Amygdala (tissue), 56 donors: ENCODE results near the gene CALML6.
"Not testable (repeated sequence)": the region's sequence is repeated elsewhere in the genome, so short reads cannot be mapped to it uniquely, and the experiment has no call there.

Experiments used
- DNase-seq, 56 donors: peaks; one replicate each; lab custom pipeline; 2025; lab: John Stamatoyannopoulos, UW

CALML6 gene

DNA sequence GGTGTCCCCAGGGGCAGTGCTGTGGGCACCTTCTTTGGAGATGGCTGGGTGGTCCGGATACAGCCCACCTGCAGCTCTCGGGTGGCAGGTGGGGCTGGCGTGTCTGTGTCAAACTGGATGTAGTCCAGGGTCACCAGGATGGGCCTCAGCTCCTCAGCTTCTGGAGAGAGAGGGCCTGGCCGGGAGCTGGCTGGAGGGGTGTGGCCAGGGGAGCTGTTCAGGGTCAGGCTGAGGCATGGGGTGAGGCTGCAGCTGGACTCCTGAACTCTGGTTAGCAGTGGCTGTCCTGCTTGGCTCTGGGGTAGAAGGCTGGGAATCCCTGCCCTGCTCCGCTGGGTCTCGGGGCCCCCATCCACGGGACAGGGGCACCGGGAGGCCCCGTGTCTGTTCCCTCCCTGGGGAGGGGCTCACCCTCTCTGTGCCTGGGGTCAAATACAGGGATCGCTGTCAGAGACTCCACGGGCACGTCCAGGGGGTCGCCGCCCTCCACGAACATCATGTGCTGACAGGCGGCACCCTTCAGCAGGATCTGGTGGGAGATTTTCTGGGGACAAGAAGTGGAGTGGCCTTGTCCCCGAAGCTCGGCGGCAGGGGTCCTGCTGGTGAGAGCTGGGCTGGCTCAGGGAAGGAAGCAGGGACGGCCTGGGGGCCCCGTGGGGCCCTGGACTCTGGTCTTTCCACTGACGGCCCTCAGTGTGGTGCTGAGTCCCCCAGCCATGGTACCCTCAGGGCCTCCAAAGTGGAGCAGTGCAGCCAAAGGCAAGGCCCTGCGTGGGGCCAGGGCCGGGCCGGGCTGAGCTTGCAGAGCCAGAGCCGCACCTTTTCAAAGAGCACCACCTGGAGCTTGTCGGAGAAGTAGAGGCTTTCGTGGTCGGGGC lies 8.1 kb downstream of the CALML6 start:
- no peak for DNase-seq

DNA sequence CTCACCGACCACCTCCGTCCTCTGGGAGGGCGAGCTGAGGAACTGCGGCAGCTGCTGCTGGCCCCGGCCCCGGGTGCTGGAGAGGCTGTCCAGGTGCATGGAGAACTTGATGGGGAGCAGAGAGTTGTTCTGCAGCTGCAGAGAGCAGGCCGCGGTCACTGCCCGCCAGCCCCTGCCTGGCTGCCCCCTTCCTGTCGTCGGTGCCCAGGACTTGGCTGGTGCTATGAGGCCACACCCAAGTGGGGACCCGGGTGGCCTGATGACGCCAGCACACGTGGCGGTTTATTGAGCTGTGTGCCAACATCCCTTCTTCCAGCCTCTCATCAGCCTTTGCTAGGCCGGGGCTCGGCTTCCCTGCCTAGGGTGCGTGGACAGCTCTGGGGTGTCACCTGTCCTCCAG lies 9.3 kb downstream of the CALML6 start:
- DNase-seq: no peak

DNA sequence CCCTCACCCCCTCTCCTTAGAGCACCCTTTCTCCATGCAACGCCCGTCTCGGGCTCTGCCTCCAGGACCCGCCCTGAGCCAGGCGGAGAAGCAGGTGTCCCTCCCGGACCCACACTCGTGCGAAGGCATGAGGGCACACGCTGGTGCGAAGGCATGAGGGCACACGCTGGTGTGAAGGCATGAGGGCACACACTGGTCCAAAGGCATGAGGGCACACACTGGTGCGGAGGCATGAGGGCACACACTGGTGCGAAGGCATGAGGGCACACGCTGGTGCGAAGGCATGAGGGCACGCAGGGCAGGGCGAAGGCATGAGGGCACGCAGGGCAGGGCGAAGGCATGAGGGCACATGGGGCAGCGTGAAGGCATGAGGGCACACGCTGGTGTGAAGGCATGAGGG lies 9.8 kb downstream of the CALML6 start:
- no peak for DNase-seq

DNA sequence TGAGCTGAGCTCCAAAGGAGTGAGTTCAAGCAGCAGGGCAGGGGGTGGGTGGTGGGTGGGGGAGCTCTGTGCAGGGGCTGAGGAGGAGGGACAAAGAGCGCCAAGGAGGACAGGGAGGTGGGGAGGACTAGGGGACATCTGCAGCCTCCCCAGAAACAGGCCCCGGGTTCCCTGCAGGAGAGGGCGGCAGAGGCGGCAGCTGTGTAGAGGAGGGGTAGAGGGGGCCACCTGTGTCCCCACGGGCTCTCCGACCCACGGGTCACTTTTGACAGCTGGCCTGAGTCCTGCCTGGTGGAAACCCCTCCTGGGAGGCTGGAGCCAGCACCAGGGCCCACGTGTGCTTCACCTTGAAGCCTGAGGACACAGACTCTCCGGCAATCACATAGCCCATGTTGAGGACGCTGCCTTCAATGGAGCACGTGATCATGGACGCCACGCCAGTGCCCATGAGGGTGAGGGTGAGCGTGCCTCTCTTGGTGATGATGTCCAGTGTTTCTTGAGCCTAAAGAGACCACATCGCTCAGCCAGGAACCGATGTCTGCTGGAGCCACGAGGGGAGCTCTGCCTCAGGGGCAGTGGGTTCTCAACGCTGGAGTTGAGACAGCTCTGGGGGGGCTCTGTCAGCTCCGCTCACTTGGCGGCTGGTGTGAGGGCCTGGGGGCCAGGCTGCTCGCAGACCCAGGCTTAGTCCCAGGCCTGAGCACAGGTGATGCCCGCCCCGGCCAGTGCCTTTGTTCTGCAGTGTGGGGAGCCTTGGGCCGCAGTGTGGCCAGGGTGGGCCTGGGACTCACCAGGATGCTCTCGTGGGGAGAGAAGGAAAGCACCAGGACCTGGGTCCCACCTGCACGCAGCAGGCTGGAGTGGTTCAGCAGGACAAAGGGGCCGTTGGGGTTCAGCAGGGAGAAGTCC lies 10.6 kb downstream of the CALML6 start:
- DNase-seq: no peak

DNA sequence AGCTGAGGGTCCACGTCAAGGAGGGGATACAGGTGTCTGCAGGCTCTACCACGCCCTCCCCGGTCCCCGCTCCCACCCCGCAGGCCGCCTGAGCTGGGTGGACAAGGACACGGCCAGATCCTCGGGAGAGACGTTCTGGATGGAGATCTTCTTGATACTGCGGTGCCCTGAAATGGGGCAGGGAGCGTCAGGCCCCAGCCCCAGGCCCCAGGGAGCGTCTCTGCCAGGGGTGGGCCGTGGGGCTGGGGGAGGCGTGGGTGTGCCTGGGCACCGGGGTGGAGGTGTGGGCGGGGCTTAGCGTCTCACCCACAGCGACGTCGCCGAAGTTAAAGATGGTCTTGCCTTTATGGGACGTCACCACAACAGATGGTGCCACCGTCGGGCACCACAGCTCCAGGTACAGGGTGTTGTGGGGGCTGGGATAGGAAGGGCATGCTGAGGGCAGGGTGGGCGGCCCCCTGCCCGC lies 11.3 kb downstream of the CALML6 start:
- no peak for DNase-seq

DNA sequence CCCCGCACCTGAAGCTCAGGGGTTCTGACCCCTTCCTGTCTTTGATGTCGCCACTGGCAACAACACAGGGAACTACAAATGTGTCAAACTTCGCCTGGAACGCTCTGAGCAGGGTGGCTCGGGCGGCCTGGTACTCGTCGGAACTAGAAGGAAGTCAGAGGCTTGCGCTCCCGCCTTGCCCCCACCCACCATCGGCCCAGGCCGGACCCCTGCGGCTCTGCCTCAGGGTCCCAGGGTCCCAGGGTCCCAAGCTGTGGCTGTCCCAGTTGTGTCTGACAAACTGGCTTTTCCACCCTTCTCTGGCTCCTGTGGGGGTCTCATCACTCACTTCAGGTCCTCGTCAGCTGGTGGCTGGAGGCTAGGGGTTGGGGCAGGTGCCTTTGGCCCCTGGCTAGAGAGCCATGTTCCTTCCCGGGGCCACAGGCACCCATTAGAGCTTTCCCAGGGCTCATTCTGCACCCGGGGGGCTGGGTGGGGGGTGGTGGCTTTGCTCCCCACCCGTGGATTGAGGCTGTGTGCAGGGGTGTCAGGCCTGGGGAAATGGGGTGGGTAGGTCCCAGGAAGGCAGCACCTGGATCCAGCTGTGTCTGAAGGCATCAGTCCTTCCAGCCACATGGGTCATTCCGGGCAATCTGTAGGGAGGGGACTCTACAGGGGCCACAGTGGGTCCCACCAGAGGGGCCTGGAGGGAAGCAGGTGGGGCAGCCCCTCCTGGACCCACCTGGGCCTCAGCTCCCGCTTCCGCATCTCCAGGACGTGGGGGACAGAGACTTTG lies 12.0 kb downstream of the CALML6 start:
- DNase-seq: no peak

DNA sequence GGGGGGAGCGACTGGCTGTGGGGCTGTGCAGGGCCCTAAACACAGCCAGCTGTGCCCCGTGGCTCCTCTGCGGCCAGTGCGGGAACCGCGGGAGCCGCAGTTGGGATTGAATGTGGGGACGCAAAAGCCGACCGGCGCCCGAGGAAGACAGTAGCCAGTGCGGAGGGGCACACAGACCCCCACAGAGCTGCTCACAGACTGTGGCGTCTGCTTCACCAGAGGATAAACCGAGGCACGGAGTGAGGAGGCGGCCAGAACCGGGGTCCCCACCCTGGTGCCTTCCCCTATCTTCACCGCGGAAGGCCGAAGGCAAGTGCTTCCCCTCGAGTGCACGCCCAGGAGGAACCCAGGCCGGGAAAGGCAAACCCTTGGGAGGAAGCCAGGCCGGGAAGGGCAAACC lies 12.7 kb downstream of the CALML6 start:
- DNase-seq: no peak

DNA sequence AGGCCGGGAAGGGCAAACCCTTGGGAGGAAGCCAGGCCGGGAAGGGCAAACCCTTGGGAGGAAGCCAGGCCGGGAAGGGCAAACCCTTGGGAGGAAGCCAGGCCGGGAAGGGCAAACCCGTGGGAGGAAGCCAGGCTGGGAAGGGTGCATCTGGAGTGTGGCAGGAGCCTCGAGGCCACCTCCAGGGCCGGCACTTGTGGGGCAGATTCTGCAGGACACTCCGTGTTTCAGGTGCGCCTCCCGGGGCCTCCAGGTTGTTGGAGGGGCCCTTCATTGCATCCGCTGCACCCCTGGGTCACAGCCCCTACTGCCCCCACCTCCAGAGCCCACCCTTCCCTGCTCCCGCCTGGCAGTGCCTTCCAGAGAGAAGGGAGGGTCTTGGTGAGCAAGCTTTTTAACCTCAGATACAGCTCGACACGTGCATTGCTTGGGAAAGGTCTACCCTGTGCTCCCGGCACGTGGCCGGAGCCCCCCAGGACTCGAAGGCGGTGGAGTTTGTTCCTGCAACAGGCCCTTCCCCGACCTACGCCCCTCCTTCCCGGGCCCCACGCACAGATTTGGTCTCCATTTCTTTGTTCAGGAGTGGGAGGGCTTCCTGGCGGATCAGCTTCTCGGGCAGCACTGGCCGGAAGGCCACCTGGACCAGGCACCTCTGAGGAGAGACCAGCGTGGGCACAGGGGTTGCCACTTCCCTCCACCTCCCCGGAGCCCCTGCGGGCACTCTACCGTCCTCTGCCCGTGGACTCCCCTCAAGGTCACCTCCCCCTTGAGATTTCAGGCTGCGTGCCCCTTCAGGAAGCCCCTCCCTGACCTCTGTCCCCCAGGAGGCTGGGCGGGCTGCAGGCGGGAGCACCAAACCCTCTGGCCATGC lies 13.4 kb downstream of the CALML6 start:
- no peak for DNase-seq

DNA sequence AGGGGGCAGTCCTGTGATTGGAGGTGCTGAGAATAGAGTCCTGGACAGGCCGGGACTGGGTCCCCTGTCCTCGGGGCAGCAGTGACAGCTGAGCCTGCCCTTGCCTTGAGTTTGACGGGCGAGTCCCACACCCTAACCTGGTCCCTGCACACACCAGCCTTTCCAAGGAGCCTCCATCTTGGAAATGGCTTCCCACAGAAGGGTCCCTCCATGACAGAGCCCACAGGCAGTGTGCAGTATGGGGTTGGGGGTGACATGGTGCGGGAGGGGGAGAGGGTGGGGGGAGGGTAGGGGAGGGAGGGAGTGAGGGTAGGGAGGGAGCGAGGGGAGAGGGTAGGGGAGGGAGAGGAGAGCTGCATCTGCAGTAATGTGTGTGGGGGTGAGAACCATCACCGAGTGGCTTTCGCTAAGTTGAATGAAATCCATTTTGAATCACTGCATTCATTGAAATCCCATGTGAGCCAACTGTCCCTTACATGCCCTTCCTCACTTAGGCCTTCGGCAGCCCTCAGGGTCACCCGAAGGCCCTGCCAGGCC lies 14.1 kb downstream of the CALML6 start:
- DNase-seq: no peak

DNA sequence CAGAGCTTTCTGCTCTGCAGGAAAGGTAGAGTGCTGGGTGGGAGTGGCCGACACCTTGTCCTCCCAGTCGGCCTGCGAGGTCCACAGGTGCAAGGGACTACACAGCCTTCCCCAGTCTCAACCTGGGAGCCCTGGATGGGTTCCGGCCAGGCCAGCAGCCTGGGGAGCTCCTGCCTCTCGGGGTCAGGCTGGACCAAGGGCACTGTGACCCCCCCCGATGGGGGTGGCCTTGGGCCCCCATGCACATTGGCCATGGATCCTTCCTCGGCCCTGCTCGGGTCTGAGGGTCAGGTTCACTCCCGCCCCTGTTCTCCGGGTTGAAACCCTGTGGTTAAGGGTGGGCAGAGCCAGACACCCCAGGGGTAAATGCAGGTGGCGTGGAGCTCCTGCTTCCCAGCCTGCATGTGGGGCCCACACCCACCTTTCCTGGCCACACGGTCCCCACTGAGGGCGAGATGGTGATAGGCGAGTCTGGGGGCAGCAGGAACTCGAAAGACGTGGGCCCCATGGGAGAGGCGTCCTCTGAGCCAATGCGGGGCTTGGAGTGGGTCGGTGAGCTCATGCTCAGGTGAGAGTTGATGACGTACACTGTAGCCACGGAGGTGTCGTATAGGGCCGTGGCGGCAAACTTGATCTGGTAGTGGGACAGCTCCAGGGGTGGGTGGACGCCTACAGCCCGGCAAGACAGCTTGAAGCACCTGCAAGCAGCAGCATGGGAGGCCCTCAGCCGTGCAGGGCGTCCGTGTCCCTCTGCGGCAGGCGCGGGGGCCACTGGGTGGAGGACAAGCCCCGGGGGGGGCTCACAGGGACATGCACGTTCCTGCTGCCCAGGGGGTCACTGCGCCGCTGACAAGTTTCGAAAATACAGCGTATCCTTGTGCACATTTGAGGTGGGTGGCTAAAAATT lies 14.8 kb downstream of the CALML6 start:
- no peak for DNase-seq

DNA sequence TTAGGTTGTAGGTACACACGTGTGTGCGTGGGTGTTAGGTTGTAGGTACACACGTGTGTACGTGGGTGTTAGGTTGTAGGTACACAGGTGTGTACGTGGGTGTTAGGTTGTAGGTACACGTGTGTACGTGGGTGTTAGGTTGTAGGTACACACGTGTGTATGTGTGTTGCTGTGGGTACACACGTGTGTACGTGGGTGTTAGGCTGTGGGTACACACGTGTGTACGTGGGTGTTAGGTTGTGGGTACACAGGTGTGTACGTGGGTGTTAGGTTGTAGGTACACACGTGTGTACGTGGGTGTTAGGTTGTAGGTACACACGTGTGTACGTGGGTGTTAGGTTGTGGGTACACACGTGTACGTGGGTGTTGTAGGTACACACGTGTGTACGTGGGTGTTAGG lies 19.8 kb downstream of the CALML6 start:
- DNase-seq: not testable (repeated sequence)

DNA sequence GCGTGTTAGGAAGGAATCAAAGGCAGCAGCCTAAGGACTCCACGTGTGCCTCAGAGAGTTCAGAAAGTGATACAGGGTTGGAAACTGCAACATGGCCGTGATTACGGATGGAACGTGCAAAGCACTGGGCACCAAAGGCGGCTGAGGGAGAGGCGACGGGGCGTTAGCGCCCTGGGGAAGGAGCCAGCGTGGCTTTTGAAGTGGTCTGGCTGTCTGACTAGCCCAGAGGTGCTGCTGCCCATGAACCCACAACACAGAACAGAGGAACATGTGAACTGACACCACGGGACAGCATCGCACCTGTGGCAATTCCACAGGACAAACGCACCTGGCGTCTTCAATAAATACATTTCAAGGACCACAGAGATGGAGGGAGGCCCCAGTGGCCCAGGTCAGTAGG lies 22.0 kb downstream of the CALML6 start:
- DNase-seq: no peak

DNA sequence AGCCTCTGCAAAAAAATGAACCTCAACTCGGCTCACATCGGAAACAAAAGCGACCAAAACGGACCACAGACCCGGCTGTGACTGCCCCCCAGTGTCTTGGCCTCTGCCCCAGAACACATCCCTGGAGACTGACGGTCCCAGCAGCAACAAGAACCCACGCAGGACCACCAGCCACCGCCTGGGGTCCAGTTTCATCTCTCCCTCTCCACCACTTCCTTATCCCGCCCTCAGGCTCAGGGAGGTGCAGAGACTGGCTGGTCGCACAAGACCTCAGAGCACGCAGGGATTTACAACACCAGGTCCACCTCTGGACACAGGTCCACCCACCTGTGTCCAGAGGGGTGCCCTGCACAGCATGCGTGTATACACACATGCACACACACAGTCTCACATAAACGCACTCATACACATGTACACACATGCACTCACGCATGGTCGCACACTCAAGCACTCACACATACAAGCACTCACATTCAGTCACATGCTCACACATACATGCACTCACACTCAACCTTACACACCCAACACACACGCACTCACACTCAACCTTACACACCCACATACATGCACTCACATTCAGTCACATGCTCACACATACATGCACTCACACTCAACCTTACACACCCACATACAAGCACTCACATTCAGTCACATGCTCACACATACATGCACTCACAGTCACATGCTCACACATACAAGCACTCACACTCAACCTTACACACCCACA lies 22.7 kb downstream of the CALML6 start:
- DNase-seq: no peak

DNA sequence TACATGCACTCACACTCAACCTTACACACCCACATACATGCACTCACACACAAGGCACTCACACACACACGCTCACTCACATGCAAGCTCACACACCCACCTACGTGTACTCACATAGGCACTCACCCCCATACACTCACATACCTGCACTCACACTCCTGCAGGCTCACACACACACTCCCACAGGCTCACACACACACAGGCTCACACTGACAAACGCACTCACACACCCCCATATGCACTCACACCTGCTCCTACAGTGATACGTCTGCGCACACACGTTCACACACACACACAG lies 23.2 kb downstream of the CALML6 start:
- DNase-seq: no peak

DNA sequence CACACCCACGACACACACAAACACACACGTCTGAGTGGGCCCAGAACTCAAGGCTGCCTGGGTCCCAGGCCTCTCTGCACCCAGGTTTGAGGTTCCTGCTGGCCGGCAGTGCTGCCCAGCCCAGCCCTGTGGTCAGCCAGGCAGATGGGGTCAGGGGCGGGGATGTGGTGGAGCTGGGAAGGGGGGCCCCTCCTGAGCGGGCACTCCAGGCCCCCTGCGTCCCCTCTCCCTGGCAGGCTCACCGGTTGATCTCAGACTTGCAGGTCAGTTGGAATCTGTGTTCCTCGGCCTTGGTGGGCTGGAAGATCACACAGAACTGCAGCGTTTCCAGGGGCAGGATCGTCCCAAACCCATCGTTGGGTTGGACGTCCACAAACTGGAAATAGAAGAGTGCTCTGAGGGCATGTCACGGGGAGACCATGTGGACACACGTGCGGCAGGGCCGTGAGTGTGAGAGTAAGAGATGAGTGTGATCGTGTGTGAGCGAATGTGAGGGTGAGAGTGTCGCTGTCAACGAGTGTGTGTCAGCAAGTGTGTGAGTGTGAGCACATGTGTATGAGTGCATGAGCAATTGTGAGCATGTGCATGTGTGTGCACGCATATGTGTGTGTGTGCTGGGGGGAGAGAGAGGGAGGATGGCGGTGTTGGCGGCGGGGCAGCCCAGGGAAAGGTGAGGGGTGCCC lies 23.7 kb downstream of the CALML6 start:
- DNase-seq: no peak

DNA sequence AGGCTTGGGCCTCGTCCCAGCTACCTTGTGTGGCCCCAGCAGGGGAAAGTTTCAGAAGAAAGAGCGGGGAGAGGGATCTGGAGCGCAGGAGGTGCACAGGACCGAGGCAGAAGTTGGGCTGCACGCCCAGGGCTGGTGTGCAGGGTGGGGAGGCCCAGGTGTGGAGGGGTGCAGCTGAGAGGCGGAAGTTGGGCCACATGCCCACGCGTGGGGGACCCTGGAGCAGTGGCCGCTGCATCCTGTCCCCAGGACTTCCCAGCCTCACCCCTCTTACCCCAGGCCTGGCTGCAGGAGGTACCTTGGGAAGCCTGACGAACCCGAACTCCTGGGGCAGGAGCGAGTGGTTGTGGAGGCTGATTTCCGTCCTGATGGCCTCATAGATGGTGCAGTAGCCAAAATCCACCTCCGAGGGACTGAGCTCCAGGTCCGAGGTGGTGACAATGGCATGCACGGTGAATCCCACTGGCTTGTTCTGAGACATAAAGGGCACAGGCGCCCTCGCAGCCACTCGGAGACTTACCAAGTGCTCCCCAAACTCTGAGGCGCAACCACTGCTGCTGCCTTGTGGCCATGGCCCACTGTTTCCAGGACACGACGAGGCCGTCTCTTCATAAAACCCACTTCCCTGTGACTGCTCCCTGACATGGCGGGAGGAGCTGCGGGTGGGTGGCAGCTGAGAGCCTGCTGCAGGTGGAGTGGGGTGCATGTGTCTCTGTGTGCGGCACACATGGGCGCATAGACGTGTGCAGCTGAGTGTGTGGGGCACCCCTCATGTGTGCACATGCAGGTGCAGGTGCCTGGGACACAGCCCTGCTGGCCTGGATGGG lies 24.4 kb downstream of the CALML6 start:
- no peak for DNase-seq

DNA sequence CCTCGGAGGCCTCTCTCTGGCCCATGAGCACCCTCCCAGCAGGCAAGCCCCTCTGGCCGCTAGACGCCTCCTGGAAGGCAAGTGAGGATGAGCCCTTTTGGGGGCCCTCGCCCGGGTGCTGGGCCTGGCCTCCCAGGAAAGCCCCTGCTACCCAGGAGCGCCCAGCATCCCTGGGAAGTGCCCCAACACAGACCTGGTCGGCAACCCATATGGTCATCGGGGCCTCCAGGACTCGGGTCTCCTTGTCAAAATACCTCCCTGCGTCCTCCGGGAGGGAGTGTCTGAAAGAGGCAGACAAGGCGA lies 25.0 kb downstream of the CALML6 start:
- no peak for DNase-seq
